ENCODE data around the gene NUP54. TPM values are rescaled to one million over a fixed set of nuclear protein-coding genes. Genes with fewer than 3 reads are reported as not detected.

NUP54 gene
- total and polyA plus RNA-seq, 9 of the 15 experiments (the other 6 are each of a cell fraction or from before 2014, with no cell fraction given) = 29.6 to 115 (median 67.7) TPM

- TF ChIP-seq NKRF (IDR thresholded peaks at IDR 0.05; ENCODE audit: borderline replicate concordance) (no peak), SNRNP70 (optimal IDR thresholded peaks at IDR 0.05; ENCODE audit: low read depth, low read length) (no peak), RBM25 (IDR thresholded peaks at IDR 0.05; ENCODE audit: low read depth, low read length, severe bottlenecking) (no peak), MYC (IDR thresholded peaks at IDR 0.05; ENCODE audit: low read depth, low read length) (0 out of 2 replicates have a peak, but pooled peaks have one; percentile 16), MYC (CRISPR knock-in tag; IDR thresholded peaks at IDR 0.05; ENCODE audit: borderline replicate concordance, low read depth) (no peak), IRF2 (CRISPR knock-in tag; IDR thresholded peaks at IDR 0.05) (no peak), RFX1 (IDR thresholded peaks at IDR 0.05) (no peak), CBFA2T3 (IDR thresholded peaks at IDR 0.05) (peak; percentile 57), HSF4 (CRISPR knock-in tag; IDR thresholded peaks at IDR 0.05; ENCODE audit: borderline replicate concordance) (no peak), MCM7 (IDR thresholded peaks at IDR 0.05) (no peak), CBFA2T2 (conservative IDR thresholded peaks at IDR 0.05) (peak; percentile 37; the same call in 1 of the 2 replicates), NR4A1 (CRISPR knock-in tag; IDR thresholded peaks at IDR 0.05) (no peak), NR4A1 (tag; IDR thresholded peaks at IDR 0.05) (no peak), SIN3B (IDR thresholded peaks at IDR 0.05; ENCODE audit: low read depth) (0 out of 2 replicates have a peak, but pooled peaks have one; percentile 21), HDAC3 (IDR thresholded peaks at IDR 0.05; ENCODE audit: borderline replicate concordance, partially characterized antibody) (no peak), KHSRP (IDR thresholded peaks at IDR 0.05) (no peak), CXXC5 (CRISPR knock-in tag; IDR thresholded peaks at IDR 0.05) (no peak), ZBTB33 (CRISPR knock-in tag; IDR thresholded peaks at IDR 0.05) (no peak), ARID1B (IDR thresholded peaks at IDR 0.05) (peak; percentile 65; the same call in 1 of the 2 replicates), SMAD1 (IDR thresholded peaks at IDR 0.05; ENCODE audit: low read depth, low read length, partially characterized antibody) (no peak), MBD1 (CRISPR knock-in tag; IDR thresholded peaks at IDR 0.05) (no peak), ZNF143 (CRISPR knock-in tag; IDR thresholded peaks at IDR 0.05) (no peak)
These were observed 31.5 kb upstream of the NUP54 start (continued) for GRCh38 chr4:76179398-76180318.

Data from K562 (cell line).